Measurements from ENCODE around the gene ZNF213.
"Not testable (repeated sequence)": the region's sequence is repeated elsewhere in the genome, so short reads cannot be mapped to it uniquely, and the experiment has no call there.

Gene ZNF213

DNA sequence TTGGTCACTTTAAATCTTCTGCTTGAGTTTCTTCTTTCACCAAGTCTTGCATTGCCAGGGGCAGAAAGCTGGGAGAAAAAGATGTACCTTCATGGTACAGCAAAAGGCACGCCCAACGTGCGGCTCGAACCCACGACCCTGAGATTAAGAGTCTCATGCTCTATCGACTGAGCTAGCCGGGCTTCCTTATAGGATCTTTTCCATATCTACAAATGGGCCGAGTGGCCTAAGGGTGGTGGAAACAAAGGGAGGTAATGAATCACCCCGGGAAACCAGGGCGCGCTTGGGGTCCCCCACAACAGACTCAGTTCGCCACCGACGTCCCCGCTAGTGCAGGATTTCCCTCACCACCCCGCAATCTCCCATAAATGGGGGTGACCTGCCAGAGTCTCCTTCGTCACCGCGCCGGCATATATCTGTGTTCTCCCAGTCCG, 45.6 kb downstream of the ZNF213 start:
- Histone ChIP-seq H3K4me3 (ENCODE audit: low read depth in 1 of 5, low read length in 5 of 5) (no peak overlapping the region), H3K9ac (ENCODE audit: low read length in 5 of 5) (no peak overlapping the region), H3K4me1 (ENCODE audit: control insufficient read depth in 5 of 5, insufficient read depth in 5 of 5, low read length in 5 of 5) (peaks cover 0 to 17% (median 14%) of the 10 kb centered on the region in 5 donors), H3K36me3 (ENCODE audit: control insufficient read depth in 5 of 5, insufficient read depth in 5 of 5, low read length in 5 of 5) (no peaks in the 10 kb centered on the region), H3K27ac (ENCODE audit: low read depth, low read length) (no peak overlapping the region), H3K9me3 (ENCODE audit: control insufficient read depth in 5 of 5, low read length in 5 of 5) (no peaks in the 10 kb centered on the region), H3K27me3 (ENCODE audit: control insufficient read depth in 5 of 5, insufficient read depth in 4 of 5, low read length in 5 of 5) (peaks cover 49 to 83% (median 63%) of the 10 kb centered on the region in 5 donors)

GRCh38 chr16:3182293-3182607, 47.4 kb downstream of the ZNF213 start:
- peaks cover 0 to 17% (median 14%) of the 10 kb centered on the region in 5 donors for H3K4me1 ChIP-seq (ENCODE audit: control insufficient read depth in 5 of 5, insufficient read depth in 5 of 5, low read length in 5 of 5)
- not testable (repeated sequence) for H3K9ac ChIP-seq (ENCODE audit: low read length in 5 of 5); H3K4me3 ChIP-seq (ENCODE audit: low read depth in 1 of 5, low read length in 5 of 5); H3K27ac ChIP-seq (ENCODE audit: low read depth, low read length); H3K36me3 ChIP-seq (ENCODE audit: control insufficient read depth in 5 of 5, insufficient read depth in 5 of 5, low read length in 5 of 5); H3K9me3 ChIP-seq (ENCODE audit: control insufficient read depth in 5 of 5, low read length in 5 of 5)
- H3K27me3 ChIP-seq (ENCODE audit: control insufficient read depth in 5 of 5, insufficient read depth in 4 of 5, low read length in 5 of 5), result peaks cover 50 to 79% (median 59%) of the 10 kb centered on the region in 5 donors

DNA sequence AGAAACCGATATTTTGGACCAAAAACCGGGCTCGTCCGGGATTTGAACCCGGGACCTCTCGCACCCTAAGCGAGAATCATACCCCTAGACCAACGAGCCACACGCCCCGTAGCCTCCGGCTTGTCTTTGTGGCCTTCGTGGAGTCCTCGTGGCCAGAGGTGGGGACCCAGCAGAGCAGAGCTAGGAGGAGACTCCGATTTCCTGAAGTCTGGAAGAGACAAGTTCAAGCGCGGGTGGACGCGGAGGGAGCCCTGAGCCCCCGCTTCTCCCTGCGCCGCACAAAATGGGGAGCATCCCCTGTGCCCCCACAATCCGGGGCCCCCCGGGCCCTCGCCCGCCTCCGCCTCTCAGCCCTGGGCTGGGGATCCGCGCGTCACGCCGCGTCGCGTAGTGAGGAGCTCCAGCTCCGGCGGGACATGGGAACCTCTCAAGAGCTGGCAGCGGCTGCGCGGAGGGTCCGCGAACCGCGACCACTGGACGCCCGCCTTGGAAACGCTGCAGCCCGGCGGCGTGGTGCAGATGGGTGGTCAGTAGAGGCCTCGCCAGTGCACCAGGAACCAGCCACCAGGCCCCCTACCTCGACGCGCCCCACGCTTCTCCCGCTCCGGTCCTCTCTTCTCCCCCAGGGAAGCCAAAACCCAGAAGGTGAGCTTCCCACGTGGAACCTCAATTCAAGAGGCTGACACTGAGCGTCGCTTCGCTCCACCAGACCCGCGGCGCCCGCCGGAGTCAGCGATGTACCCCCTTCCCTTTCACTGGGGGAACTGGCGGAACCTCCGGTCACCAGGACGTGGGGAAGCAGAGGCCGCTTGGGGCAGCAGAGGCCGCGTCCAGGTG, 48.0 kb downstream of the ZNF213 start:
- peaks cover 51 to 80% (median 59%) of the 10 kb centered on the region in 5 donors for H3K27me3 ChIP-seq (ENCODE audit: control insufficient read depth in 5 of 5, insufficient read depth in 4 of 5, low read length in 5 of 5)
- H3K4me3 ChIP-seq (ENCODE audit: low read depth in 1 of 5, low read length in 5 of 5), result peak overlapping the region in 4 of 5 donors; percentile 39 to 59 (median 47)
- H3K36me3 ChIP-seq (ENCODE audit: control insufficient read depth in 5 of 5, insufficient read depth in 5 of 5, low read length in 5 of 5), result no peaks in the 10 kb centered on the region
- no peak overlapping the region for H3K9ac ChIP-seq (ENCODE audit: low read length in 5 of 5)
- H3K9me3 ChIP-seq (ENCODE audit: control insufficient read depth in 5 of 5, low read length in 5 of 5), result no peaks in the 10 kb centered on the region
- H3K4me1 ChIP-seq (ENCODE audit: control insufficient read depth in 5 of 5, insufficient read depth in 5 of 5, low read length in 5 of 5), result peaks cover 0 to 17% (median 14%) of the 10 kb centered on the region in 5 donors
- H3K27ac ChIP-seq (ENCODE audit: low read depth, low read length), result no peak overlapping the region

DNA sequence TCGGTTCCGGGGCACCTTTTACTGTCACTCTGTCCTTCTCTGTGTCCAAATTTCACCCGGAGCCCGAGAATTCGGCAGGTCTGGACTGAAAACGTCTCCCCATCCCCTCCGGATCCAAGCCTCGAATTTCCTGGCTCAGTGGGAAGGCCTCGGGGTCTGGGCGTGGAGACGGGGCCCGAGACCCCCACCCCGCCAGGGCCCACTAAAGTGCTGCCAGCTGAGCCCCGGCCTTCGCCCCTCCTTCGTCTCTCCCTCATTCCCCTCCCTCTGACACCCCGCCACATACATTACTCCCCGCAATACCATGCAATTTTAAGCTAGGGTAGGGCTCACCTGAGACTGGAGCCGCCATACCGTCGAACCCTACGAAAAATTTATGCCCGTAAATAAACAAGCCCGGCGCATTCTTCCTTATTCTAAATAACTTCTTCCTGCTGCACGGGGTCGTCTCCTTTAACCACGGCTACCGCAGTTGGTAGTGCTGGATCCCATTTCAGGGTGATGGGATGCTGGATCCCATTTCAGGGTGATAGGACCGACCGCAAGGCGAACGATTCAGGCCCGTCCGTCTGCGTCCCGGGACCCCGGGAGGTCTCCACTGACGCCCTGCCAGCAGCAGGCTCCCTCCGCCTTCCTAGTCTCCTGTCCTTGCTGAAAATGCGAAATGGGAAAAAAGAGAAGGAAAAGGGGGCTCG, 48.8 kb downstream of the ZNF213 start:
- Histone ChIP-seq H3K27ac (ENCODE audit: low read depth, low read length) (no peak overlapping the region), H3K36me3 (ENCODE audit: control insufficient read depth in 5 of 5, insufficient read depth in 5 of 5, low read length in 5 of 5) (no peaks in the 10 kb centered on the region), H3K4me3 (ENCODE audit: low read depth in 1 of 5, low read length in 5 of 5) (peak overlapping the region in 4 of 5 donors; percentile 39 to 59 (median 47)), H3K27me3 (ENCODE audit: control insufficient read depth in 5 of 5, insufficient read depth in 4 of 5, low read length in 5 of 5) (peaks cover 53 to 84% (median 63%) of the 10 kb centered on the region in 5 donors), H3K9ac (ENCODE audit: low read length in 5 of 5) (no peak overlapping the region), H3K9me3 (ENCODE audit: control insufficient read depth in 5 of 5, low read length in 5 of 5) (no peaks in the 10 kb centered on the region), H3K4me1 (ENCODE audit: control insufficient read depth in 5 of 5, insufficient read depth in 5 of 5, low read length in 5 of 5) (peaks cover 0 to 24% (median 20%) of the 10 kb centered on the region in 5 donors)

- Histone ChIP-seq H3K4me1 (ENCODE audit: control insufficient read depth in 5 of 5, insufficient read depth in 5 of 5, low read length in 5 of 5) (peaks cover 0 to 39% (median 31%) of the 10 kb centered on the region in 5 donors), H3K9me3 (ENCODE audit: control insufficient read depth in 5 of 5, low read length in 5 of 5) (no peaks in the 10 kb centered on the region), H3K27ac (ENCODE audit: low read depth, low read length) (no peak overlapping the region), H3K27me3 (ENCODE audit: control insufficient read depth in 5 of 5, insufficient read depth in 4 of 5, low read length in 5 of 5) (peaks cover 54 to 85% (median 71%) of the 10 kb centered on the region in 5 donors), H3K36me3 (ENCODE audit: control insufficient read depth in 5 of 5, insufficient read depth in 5 of 5, low read length in 5 of 5) (no peaks in the 10 kb centered on the region), H3K9ac (ENCODE audit: low read length in 5 of 5) (no peak overlapping the region), H3K4me3 (ENCODE audit: low read depth in 1 of 5, low read length in 5 of 5) (no peak overlapping the region)
Measured at GRCh38 chr16:3186946-3187690, 52.3 kb downstream of the ZNF213 start.

GRCh38 chr16:3187798-3188674, 53.2 kb downstream of the ZNF213 start, which contains the start of gene OR1F1:
Gene OR1F1 (plus strand): TSS chr16:3188204.
- Histone ChIP-seq H3K27ac (ENCODE audit: low read depth, low read length) (no peak within 1 kb of the TSS), H3K4me3 (ENCODE audit: low read depth in 1 of 5, low read length in 5 of 5) (peak within 1 kb of the TSS in 3 of 5 donors; percentile 5 to 52 (median 38)), H3K9ac (ENCODE audit: low read length in 5 of 5) (no peak within 1 kb of the TSS), H3K36me3 (ENCODE audit: control insufficient read depth in 5 of 5, insufficient read depth in 5 of 5, low read length in 5 of 5) (no peaks in the 10 kb centered on the region), H3K4me1 (ENCODE audit: control insufficient read depth in 5 of 5, insufficient read depth in 5 of 5, low read length in 5 of 5) (peaks cover 0 to 32% (median 26%) of the 10 kb centered on the region in 5 donors), H3K9me3 (ENCODE audit: control insufficient read depth in 5 of 5, low read length in 5 of 5) (no peaks in the 10 kb centered on the region), H3K27me3 (ENCODE audit: control insufficient read depth in 5 of 5, insufficient read depth in 4 of 5, low read length in 5 of 5) (peaks cover 51 to 85% (median 68%) of the 10 kb centered on the region in 5 donors)

GRCh38 chr16:3188675-3188924, 53.8 kb downstream of the ZNF213 start:
- Histone ChIP-seq H3K4me3 (ENCODE audit: low read depth in 1 of 5, low read length in 5 of 5) (peak overlapping the region in 2 of 5 donors; percentile 38 to 52), H3K9ac (ENCODE audit: low read length in 5 of 5) (no peak overlapping the region), H3K9me3 (ENCODE audit: control insufficient read depth in 5 of 5, low read length in 5 of 5) (peaks cover 0 to 4% (median 0%) of the 10 kb centered on the region in 5 donors), H3K27ac (ENCODE audit: low read depth, low read length) (no peak overlapping the region), H3K36me3 (ENCODE audit: control insufficient read depth in 5 of 5, insufficient read depth in 5 of 5, low read length in 5 of 5) (no peaks in the 10 kb centered on the region), H3K27me3 (ENCODE audit: control insufficient read depth in 5 of 5, insufficient read depth in 4 of 5, low read length in 5 of 5) (peaks cover 50 to 85% (median 67%) of the 10 kb centered on the region in 5 donors), H3K4me1 (ENCODE audit: control insufficient read depth in 5 of 5, insufficient read depth in 5 of 5, low read length in 5 of 5) (peaks cover 0 to 26% (median 20%) of the 10 kb centered on the region in 5 donors)

GRCh38 chr16:3188925-3189825, 54.3 kb downstream of the ZNF213 start:
- Histone ChIP-seq H3K9me3 (ENCODE audit: control insufficient read depth in 5 of 5, low read length in 5 of 5) (peaks cover 0 to 4% (median 0%) of the 10 kb centered on the region in 5 donors), H3K27ac (ENCODE audit: low read depth, low read length) (no peak overlapping the region), H3K4me3 (ENCODE audit: low read depth in 1 of 5, low read length in 5 of 5) (peak overlapping the region in 3 of 5 donors; percentile 5 to 52 (median 38)), H3K9ac (ENCODE audit: low read length in 5 of 5) (no peak overlapping the region), H3K36me3 (ENCODE audit: control insufficient read depth in 5 of 5, insufficient read depth in 5 of 5, low read length in 5 of 5) (no peaks in the 10 kb centered on the region), H3K4me1 (ENCODE audit: control insufficient read depth in 5 of 5, insufficient read depth in 5 of 5, low read length in 5 of 5) (peaks cover 0 to 22% (median 18%) of the 10 kb centered on the region in 5 donors), H3K27me3 (ENCODE audit: control insufficient read depth in 5 of 5, insufficient read depth in 4 of 5, low read length in 5 of 5) (peaks cover 53 to 85% (median 66%) of the 10 kb centered on the region in 5 donors)
